Stimulated activated CD4-positive, alpha-beta T cell treated with anti-CD3 and anti-CD28 coated beads, TNF-alpha, amount 100 ng/mL, for 48 hours (primary cell): Measurements from ENCODE around the gene CACNB2.
"Not testable (repeated sequence)": the region's sequence is repeated elsewhere in the genome, so short reads cannot be mapped to it uniquely, and the experiment has no call there.

Experiments
- DNase-seq, 3 donors: peaks; one replicate each; pipeline ENCODE4 v3.0.0-alpha.2; 2020; ENCODE audit warnings: low read depth in 3 of 3

Gene CACNB2

DNA sequence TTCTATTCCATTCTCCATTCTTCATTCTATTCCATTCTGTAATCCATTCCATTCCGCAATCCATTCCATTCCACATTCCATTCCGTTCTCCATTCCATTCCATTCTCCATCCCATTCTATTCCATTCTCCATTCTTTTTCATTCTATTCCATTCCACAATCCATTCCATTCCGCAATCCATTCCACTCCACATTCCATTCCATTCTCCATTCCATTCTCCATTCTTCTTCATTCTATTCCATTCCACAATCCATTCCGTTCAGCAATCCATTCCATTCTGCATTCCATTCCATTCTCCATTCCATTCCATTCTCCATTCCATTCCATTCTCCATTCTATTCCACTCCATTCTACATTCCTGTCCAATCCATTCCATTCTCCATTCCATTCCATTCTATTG lies 426.0 kb downstream of the CACNB2 start:
- DNase-seq, result no peak

DNA sequence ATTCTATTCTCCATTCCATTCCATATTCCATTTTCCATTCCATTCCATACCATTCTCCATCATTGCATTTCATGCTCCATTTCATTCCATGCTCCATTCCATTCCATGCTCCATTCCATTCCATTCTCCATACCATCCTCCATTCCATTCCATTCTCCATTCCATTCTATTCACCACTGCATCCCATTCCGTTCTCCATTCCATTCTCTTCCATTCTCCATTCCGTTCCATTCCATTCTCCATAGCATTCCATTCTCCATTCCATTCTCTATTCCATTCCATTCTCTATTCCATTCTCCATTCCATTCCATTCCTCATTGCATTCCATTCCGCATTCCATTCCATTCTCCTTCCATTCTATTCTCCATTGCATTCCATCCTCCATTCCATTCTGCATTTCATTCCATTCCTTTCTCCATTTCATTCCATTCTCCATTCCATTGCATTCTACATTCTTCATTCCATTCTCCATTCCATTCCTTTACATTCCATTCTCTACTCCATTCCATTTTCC lies 427.2 kb downstream of the CACNB2 start:
- no peak for DNase-seq

DNA sequence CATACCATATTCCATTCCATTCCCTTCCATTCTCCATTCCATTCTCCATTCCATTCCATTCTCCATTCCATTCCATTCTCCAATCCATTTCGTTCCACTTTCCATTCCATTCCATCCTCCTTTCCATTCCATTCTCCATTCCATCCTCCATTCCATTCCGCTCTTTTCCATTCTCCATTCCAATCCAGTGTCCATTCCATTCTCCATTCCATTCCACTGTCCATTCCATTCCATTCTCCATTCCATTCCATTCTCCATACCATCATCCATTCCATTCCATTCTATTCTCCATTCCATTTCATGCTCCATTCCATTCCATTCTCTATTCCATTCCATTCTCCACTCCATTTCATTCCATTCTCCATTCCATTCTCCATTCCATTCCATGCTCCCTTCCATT lies 430.2 kb downstream of the CACNB2 start:
- DNase-seq, result not testable (repeated sequence)

DNA sequence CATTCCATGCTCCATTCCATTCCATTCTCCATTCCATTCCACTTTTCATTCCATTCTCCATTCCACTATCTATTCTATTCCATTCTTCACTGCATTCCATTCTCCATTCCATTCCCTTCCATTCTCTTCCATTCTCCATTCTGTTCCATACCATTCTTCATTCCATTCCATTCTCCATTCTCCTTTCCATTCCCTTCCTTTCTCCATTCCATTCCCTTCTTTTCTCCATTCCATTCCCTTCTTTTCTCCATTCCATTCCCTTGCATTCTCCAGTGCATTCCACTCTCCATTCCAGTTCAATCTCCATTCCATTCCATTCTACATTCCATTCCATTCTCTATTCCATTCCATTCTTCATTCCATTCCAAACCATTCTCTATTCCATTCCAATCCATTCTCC lies 430.9 kb downstream of the CACNB2 start:
- DNase-seq, result no peak

DNA sequence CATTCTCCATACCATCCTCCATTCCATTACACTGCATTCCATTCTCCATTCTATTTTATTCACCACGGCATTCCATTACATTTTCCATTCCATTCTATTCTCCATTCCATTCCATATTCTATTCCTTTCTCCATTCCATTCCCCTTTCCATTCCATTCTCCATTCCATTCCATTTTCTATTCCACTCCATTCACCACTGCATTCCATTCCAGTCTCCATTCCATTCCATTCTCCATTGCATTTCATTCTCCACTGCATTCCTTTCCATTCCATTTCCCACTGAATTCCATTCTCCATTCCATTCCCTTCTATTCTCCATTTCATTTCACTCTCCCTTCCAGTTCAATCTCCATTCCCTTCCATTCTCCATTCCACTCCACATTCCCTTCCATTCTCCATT lies 431.6 kb downstream of the CACNB2 start:
- no peak for DNase-seq

DNA sequence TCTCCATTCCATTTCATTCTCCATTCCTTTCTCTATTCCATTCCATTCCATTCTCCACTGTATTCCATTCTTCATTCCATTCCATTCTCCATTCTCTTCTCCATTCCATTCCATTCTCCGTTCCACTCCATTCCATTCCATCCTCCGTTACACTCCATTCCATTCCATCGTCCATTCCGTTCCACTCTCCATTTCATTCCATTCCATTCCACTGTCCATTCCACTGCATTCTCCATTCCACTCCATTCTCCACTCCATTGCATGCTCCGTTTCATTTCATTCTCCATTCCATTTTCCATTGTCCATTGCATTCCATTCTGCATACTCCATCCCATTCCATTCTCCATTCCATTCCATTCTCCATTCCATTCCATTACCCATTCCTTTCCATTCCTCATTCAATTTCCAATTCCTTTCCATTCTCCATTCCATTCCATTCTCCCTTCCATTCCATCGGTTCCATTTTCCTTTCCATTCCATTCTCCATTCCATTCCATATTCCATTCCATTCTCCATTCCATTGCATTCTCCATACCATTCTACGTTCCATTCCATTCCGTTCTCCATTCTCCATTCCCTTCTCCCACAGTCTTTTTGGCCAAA lies 432.8 kb downstream of the CACNB2 start:
- DNase-seq, result no peak

DNA sequence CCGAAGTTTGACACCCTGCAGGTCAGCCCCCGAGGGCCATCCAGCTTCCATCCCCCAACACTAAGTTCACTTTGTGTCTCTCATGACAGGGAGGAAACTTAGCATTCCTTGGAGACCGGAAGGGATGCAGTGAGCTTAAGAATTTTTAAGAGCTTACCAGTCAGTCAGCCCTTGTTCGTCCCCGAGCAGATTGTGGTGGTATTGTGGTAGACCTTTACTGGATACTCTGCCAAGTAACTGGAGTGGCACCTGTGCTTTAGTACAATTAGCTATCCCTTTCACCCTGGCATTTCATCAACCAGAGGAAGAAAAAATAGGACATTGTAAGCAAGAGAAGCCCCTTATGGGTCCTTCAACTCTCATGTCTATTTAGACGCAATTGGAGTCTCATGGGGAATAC lies 436.4 kb downstream of the CACNB2 start:
- no peak for DNase-seq

DNA sequence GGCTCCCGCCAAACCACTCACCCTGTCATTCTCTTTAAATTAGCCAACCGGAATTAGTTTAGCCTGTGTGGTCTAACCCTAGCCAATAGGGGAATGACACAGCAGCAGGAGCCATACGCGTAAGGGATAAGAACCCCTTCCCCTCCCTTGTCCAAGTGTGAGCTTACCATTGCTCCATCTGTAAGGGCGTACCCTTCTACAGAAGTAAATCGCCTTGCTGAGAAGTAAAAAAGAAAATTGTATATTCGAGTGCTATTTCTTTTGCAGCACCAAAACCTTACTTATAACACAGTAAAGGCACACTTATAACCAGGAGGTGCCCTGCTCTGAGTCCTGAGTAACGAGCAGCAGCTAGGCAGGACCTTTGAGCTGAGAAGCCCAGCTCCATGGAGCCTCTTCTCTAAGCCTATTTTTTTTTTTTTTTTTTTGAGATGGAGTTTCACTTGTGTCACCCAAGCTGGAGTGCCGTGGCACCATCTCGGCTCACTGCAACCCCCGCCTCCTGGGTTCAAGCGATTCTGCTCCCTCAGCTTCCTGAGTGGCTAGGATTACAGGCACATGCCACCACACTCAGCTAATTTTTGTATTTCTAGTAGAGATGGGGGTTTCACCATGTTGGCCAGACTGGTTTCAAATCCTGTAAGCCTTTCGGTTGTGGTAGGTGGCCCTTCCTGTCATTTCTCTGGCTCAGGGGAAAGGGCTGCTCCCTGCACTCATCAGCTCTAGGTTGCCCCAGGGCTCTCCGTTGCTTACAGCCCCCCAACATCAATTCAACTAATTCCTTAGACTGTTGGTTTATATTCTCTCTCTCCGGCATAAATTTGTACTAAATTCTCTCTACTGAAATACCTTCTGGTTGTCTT lies 437.8 kb downstream of the CACNB2 start:
- DNase-seq, result no peak

DNA sequence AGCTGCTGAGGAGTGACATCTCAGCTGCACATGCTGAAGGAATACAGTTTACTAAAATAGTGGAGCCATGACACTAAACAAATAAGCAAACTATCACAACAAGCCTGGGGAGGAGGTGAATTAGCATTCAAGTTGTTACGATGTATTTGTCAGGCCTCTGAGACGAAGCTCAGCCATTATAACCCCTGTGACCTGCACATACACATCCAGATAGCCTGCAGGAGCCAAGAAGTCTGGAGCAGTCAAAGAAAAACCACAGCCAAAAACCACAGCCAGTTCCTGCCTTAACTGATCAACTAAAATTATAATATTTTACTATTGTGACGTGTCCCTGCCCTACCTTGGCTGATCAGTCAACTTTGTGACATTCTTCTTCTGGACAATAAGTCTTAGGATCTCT lies 442.6 kb downstream of the CACNB2 start:
- no peak for DNase-seq

DNA sequence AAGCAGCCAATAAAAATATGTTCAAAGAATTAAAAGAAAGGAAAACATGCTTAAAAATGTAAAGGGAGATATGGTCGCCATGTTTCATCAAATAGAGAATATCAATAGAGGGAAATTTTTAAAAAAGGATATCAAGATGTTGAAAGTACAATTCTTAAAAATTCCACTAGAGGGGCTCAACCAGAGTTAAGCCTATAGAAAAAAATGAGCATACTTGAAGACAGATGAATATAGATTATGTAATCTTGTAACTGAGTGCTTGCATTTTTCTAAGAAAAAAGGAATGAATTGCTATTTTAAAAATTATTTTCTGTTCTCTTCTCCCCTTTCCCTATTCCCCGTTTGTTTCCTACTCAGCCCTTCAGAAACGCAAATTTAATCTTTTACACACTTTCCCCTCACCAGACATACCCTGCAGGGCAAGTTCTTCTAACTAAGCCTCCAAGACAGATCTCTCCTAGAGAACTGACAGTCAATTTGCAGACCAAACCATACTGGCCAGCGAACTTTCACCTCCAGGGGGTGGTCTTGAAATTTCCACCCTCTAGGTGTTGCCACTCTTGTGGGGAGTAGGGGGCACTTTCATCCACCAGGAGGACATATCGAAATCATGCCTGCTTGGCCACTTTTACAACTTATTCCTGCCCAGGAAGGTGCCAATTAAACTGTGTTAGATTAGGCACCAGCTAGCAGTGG lies 443.5 kb downstream of the CACNB2 start:
- no peak for DNase-seq

DNA sequence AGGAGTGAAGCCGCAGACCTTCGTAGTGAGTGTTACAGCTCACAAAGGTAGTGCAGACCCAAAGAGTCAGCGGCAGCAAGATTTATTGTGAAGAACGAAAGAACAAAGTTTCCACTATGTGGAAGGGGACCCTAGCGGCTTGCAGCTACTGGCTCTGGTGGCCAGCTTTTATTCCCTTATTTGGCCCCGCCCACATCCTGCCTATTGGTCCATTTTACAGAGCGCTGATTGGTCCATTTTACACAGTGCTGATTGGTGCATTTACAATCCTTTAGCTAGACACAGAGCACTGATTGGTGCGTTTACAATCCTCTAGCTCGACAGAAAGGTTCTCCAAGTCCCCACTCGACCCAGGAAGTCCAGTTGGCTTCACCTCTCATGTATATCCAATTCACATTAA lies 446.4 kb downstream of the CACNB2 start:
- DNase-seq, result not testable (repeated sequence)

DNA sequence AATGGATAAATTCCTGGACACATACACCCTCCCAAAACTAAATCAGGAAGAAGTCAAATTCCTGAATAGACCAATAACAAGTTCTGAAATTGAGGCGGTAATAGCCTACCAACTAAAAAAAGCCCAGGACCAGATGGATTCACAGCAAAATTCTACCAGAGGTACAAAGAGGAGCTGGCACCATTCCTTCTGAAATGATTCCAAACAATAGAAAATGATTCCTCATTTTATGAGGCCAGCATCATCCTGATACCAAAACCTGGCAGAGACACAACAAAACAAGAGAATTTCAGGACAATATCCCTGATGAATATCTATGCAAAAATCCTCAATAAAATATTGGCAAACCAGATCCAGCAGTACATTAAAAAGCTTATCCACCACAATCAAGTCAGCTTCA lies 450.9 kb downstream of the CACNB2 start:
- not testable (repeated sequence) for DNase-seq
